GM20431 (cell line): ENCODE results near the gene ZNF534.
"Not testable (repeated sequence)": the region's sequence is repeated elsewhere in the genome, so short reads cannot be mapped to it uniquely, and the experiment has no call there.

Experiments
- in situ Hi-C: fragments of 300-500 bp; cut with MseI, MboI; formaldehyde crosslinking; loops from one replicate; pipeline ENCODE4 v1.15.0; 2020; ENCODE audit warnings: low sequenced_read_pairs; ENCODE audit not compliant: unreplicated experiment

The ZNF534 gene

GRCh38 chr19:52428937-52429336 lies at the start of gene ZNF534:
Gene ZNF534, plus strand, starts transcription at chr19:52429148. Its CDS starts 2,327 bp downstream, at chr19:52431475.
- in situ Hi-C loops, result no loop called here

DNA sequence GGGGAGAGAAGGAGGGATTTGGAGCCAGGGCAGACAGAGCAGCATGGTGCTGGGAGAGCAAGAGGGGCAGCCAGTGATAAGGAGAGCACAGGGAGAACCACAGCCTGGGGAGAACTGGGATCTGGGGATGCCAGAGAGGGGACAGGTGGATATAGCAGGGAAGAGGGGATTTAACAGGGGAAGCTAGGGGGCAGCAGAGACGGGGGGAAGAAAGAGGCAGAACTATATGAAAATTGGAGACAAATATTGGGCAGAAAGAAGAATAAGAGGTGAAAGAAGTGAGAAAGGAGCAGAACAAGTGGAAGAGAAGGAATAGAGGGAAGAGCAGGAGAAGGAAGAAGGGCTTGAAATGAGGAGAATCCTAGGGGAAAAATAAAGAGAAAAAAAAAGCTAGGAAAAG lies 37.8 kb upstream of the ZNF534 start:
- in situ Hi-C loops, result no loop called here

DNA sequence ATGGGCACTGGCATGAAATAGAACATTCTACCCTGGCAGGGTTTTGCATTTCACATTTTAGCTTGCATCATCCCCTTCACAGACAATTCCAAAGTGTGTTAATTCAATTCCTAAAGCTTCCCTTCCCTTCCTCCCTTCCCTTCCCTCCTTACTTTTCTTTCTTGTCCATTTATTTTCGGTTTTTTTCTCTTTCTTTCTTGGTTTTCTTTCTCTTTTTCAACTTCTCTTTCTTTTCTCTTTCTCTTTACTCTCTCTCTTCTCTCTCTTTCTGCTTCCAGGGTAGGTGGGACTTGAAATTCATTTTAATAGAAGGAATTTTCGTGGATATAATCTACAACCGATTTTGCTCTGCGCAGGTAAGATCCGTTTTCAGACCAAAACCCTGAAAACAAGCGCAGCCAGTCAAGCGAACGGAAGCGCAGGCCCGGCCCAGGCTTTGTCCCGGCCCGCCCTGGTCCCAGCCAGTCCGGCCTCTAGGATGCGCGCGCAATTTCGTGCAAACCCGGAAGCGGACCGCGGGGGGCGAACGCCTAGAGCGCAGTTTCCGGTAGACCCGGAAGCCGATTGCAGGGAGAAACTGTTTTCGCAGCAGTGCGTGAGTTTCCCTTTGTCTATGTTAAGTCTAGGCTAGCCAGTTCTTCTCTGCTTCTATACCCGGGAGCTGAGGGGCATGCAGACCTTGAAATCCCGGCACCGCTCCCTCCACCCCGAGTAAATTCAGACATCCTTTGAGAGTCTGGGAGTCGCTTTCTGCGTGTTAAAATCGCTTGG lies 31.5 kb upstream of the ZNF534 start, which contains the start of gene ZNF528:
Gene ZNF528 (plus strand): TSS at position 540 of the 771 bp plus-strand sequence. CDS start 4,165 bp downstream, outside the sequence.
- in situ Hi-C loops, result no loop called here

DNA sequence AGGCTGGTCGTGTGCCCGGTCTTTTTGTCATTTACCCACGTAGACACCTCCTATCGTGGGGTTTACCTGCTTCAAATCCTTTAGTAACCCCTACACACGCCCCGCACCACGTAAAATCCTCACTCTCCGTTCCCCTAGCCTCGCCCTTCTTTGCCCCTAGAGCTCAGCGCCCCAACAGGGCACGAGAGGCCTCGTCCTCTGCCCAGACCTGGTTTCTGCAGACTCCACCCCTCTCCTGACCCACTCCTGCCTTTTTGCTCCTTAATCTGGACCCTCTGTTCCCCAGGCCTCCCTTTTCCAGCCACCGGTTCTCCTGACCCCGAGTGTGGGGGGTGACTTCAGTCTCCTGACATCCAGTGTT lies 30.9 kb upstream of the ZNF534 start:
- in situ Hi-C loops, result no loop called here

DNA sequence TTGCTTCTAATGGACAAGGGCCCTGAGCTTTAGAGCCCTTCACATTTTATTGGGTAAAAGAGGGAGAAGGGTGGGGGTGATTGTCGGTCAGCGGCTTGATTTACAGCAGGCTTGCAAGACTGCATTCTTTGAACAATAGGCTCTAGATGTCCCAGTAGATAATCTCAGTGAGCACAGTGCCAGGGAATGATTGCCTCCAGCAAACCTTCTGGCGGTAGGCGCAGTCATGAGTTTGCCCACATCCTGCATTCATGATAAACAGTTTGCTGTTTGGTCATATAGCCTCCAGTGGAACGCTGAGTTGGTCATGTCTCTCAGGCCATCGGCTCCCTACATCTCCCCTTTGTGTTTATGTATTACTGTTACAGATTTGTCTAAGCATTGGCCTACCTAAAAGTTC lies 18.7 kb upstream of the ZNF534 start:
- in situ Hi-C loops, result no loop called here

DNA sequence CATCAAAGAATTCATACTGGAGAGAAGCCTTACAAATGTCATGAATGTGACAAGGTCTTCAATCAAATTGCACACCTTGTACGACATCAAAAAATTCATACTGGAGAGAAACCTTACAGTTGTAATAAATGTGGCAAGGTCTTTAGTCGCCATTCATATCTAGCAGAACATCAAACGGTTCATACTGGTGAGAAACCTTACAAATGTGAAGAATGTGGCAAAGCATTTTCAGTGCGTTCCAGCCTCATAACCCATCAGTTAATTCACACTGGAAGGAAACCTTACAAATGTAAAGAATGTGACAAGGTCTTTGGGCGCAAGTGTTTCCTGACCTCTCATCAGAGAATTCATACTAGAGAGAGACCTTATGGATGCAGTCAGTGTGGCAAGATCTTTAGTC lies 13.2 kb upstream of the ZNF534 start:
- in situ Hi-C loops, result no loop called here

- in situ Hi-C loops, result no loop called here
Measured at GRCh38 chr19:52442179-52442578, 13.2 kb downstream of the ZNF534 start.

DNA sequence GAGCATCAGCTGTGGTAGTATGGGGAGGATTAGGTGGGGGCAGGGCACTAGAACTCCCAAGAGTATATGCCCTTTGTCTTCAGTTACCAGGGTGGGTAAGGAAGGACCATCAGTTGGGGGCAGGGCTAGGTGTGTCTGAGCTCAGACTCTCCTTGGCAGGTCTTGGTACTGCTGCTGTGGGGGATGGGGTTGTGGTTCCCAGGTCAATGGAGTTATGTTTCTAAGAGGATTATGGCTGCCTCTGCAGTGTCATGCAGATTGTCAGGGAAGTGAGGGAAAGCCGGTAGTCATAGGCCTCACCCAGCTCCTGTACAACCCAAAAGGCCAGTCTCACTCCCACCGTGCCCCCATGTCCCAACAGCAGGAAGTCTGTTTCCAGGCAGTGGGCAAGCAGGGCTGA lies 15.6 kb downstream of the ZNF534 start:
- in situ Hi-C loops, result no loop called here

DNA sequence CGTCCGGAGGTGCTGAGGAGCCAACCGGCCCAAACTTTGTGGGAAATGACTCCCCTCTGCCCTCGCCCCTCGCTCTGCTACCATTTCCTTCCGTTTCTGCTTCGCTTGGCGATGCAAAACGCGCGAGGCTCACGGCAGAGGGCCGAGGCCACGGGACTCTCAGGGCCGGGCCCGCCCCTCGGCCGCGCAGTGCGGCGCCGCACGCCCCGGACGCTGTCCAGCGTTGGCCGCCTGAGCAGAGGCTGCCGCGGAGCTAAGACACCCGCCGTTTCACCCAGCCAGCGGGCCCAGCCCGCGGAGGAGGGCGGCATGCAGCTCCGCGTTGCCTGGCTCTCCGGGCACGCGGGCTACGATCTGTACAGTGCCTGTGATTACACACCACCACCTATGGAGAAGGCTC lies 22.3 kb downstream of the ZNF534 start:
- in situ Hi-C loops, result no loop called here

DNA sequence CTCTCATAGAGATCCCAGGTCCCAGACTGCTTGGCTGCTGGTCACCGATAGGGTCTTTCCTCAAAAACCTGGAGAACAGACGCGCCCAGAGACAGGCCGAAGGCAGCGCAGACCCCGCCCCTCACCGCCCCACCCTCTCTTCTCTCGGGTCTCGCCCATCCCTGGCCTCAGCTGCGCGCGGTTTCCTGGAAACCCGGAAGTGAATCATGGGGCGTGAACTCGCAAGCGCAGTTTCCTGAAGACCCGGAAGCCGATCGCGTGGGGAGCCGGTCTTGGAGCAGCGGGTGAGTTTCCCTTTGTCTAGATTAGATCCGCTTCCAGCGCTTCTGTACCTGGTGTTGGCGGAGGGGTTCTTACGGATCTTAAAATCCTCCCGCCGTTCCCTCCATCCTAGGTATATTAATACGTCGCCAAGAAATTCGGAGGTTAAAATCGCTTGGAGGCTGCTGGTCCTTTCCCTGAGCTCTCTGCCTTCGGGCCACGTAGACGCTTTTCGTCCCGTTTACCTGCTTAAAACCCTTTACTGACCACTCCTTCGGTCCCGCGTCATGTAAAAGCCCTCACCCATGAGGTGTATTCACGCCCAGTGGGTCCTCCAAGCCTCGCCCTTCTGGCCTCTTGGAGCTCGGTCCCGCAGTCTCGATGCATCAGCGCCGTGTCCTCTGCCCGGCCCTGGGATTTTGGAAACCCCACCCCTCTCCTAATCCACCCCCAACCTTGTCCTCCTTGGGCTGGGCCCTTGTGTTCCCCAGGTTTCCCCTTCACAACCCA lies 24.6 kb downstream of the ZNF534 start, which contains the start of gene ZNF578:
Gene ZNF578 (plus strand): TSS at position 230 of the 771 bp plus-strand sequence. CDS start 48,293 bp downstream, outside the sequence.
- in situ Hi-C loops, result no loop called here

- in situ Hi-C loops, result no loop called here
Measured at GRCh38 chr19:52464798-52465470, 36.0 kb downstream of the ZNF534 start.

- in situ Hi-C loops, result no loop called here
Measured at GRCh38 chr19:52473655-52474350, 44.9 kb downstream of the ZNF534 start.

DNA sequence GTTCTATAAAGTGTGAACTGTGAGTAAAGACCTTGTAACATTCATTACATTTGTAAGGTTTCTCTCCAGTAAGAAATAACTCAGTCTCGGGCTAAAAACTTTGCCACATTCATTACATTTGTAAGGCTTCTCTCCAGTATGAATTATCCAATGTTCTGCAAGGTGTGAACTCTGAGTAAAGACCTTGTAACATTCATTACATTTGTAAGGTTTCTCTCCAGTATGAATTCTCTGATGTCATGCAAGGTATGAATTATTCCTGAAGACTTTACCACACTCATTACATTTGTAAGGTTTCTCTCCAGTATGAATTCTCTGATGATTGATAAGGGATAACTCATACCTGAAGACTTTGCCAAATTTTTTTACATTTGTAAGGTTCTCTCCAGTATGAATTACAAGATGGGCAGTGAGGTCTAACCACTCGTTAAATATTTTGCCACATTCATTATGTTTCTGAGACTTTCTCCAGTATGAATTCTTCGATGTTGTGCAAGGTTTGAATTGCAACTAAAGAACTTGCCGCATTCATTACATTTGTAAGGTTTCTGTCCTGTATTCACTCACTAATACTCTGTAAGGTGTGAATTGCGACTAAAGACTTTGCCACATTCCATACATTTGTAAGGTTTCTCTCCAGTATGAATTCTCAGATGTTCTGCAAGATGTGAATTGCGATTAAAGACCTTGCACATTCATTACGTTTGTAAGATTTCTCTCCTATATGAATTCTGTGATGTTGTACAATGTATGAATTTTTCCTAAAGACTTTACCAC lies 45.6 kb downstream of the ZNF534 start:
- in situ Hi-C loops, result no loop called here

- in situ Hi-C loops, result not testable (repeated sequence)
Measured at GRCh38 chr19:52484111-52484743, 55.3 kb downstream of the ZNF534 start.

GRCh38 chr19:52485064-52485463 lies 56.1 kb downstream of the ZNF534 start:
- in situ Hi-C loops, result not testable (repeated sequence)

- in situ Hi-C loops, result not testable (repeated sequence)
Measured at GRCh38 chr19:52485561-52486240, 56.8 kb downstream of the ZNF534 start.

- in situ Hi-C loops, result no loop called here
Measured at GRCh38 chr19:52492201-52492993, 63.4 kb downstream of the ZNF534 start.
